ENCODE results near the gene PAMR1. TPM values are rescaled to one million over a fixed set of nuclear protein-coding genes. Genes with fewer than 3 reads are reported as not detected.
A peak's percentile ranks its signal among the peaks of the same experiment; 100 is the strongest.

The PAMR1 gene
- total and polyA plus RNA-seq, 10 of the 15 experiments (the other 5 are each of a cell fraction or from before 2014, with no cell fraction given): 0.04 TPM; not detected in 9

- no peaks in the 10 kb centered on the region for H3K9me3 ChIP-seq (replicated peaks; ENCODE audit: control insufficient read depth, insufficient read depth, low read length)
- 0% methylated on average over 4 of the region's 4 CpGs for WGBS (ENCODE audit: insufficient coverage, insufficient replicate concordance, low lambda C conversion rate, missing lambda C conversion rate)
- TF ChIP-seq ATF3 (IDR thresholded peaks at IDR 0.05; ENCODE audit: borderline replicate concordance, extremely low read depth, low read depth, low read length): no peak
- no peak for TF ChIP-seq ATF7 (IDR thresholded peaks at IDR 0.05; ENCODE audit: low read depth)
- no peak for TF ChIP-seq NFIC (IDR thresholded peaks at IDR 0.05; ENCODE audit: low read depth, low read length)
- no peak for TF ChIP-seq NFYB (IDR thresholded peaks at IDR 0.05; ENCODE audit: insufficient read depth, low read depth, low read length)
- peak; percentile 55; the same call in 1 of the 2 replicates for TF ChIP-seq SPI1 (IDR thresholded peaks at IDR 0.05; ENCODE audit: borderline replicate concordance, insufficient read depth, low read depth, low read length)
- no peak overlapping the region for H2AFZ ChIP-seq (ENCODE audit: control insufficient read depth, low read depth, low read length)
- DNase-seq (ENCODE audit: low read depth, low spot score) (no peak), ATAC-seq (0 out of 3 replicates have a peak, but pooled peaks have one; percentile 21), FAIRE-seq (no peak)
- H3K4me2 ChIP-seq (ENCODE audit: control insufficient read depth, insufficient read depth): no peak overlapping the region
- no peak overlapping the region for H3K4me3 ChIP-seq
- in situ Hi-C loops (cut with MboI): no loop called here
- H3K9ac ChIP-seq (ENCODE audit: control insufficient read depth, insufficient read depth, low read length): no peak overlapping the region
- RAD21 ChIA-PET (ENCODE audit: unreplicated experiment): no interaction called here
- H3K4me1 ChIP-seq (ENCODE audit: control insufficient read depth, insufficient read depth, low read length): no peaks in the 10 kb centered on the region
- CTCF ChIA-PET: no interaction called here
- H3K36me3 ChIP-seq (ENCODE audit: control insufficient read depth in 2 of 2, insufficient read depth in 2 of 2, low read length in 1 of 2): no peaks in the 10 kb centered on the region
- H3K27ac ChIP-seq (ENCODE audit: control insufficient read depth, insufficient read depth): no peak overlapping the region
- H3K79me2 ChIP-seq (ENCODE audit: control insufficient read depth, insufficient read depth, low read length): no peaks in the 10 kb centered on the region
- BruUV-seq (replicated peaks): no TSS peak
- intact Hi-C loops (cut with micrococcal nuclease; ENCODE audit: unreplicated experiment): no loop called here
- no peaks in the 10 kb centered on the region for H4K20me1 ChIP-seq (ENCODE audit: control insufficient read depth, insufficient read depth)
- POLR2A ChIA-PET: no interaction called here
- SMC1A ChIA-PET (ENCODE audit: uncharacterized antibody, unreplicated experiment): interaction anchor here (1.5 kb wide), 1 partner anchor 9 kb away, joined by 3 read pairs; no protein-coding TSS in a partner anchor
- no peaks in the 10 kb centered on the region; a peak in 2 of 4 replicates for H3K27me3 ChIP-seq (replicated peaks in 1 of 2; ENCODE audit: control insufficient read depth in 2 of 2, insufficient read depth in 2 of 2, low read length in 1 of 2)
These were observed 38.8 kb upstream of the PAMR1 start for GRCh38 chr11:35564245-35564595.

GRCh38 chr11:35563484-35564244 is 38.2 kb upstream of the PAMR1 start:
- DNase-seq (ENCODE audit: low read depth, low spot score) (no peak), FAIRE-seq (no peak), ATAC-seq (no peak)
- no peak overlapping the region for H3K4me3 ChIP-seq
- ChIA-PET CTCF (no interaction called here), RAD21 (ENCODE audit: unreplicated experiment) (no interaction called here), SMC1A (ENCODE audit: uncharacterized antibody, unreplicated experiment) (interaction anchor here (1.5 kb wide), 1 partner anchor 8 kb away, joined by 3 read pairs; no protein-coding TSS in a partner anchor), POLR2A (no interaction called here)
- no peak overlapping the region for H3K27ac ChIP-seq (ENCODE audit: control insufficient read depth, insufficient read depth)
- H3K79me2 ChIP-seq (ENCODE audit: control insufficient read depth, insufficient read depth, low read length): no peaks in the 10 kb centered on the region
- BruUV-seq (replicated peaks): no TSS peak
- H3K4me1 ChIP-seq (ENCODE audit: control insufficient read depth, insufficient read depth, low read length): no peaks in the 10 kb centered on the region
- H2AFZ ChIP-seq (ENCODE audit: control insufficient read depth, low read depth, low read length): no peak overlapping the region
- H3K4me2 ChIP-seq (ENCODE audit: control insufficient read depth, insufficient read depth): no peak overlapping the region
- H3K36me3 ChIP-seq (ENCODE audit: control insufficient read depth in 2 of 2, insufficient read depth in 2 of 2, low read length in 1 of 2): no peaks in the 10 kb centered on the region
- H3K9me3 ChIP-seq (replicated peaks; ENCODE audit: control insufficient read depth, insufficient read depth, low read length): no peaks in the 10 kb centered on the region
- no peak overlapping the region for H3K9ac ChIP-seq (ENCODE audit: control insufficient read depth, insufficient read depth, low read length)
- WGBS (ENCODE audit: insufficient coverage, insufficient replicate concordance, low lambda C conversion rate, missing lambda C conversion rate): 15% methylated on average over 6 of the region's 6 CpGs
- in situ Hi-C loops (cut with MboI) (no loop called here), intact Hi-C loops (cut with micrococcal nuclease; ENCODE audit: unreplicated experiment) (no loop called here)
- no peaks in the 10 kb centered on the region for H4K20me1 ChIP-seq (ENCODE audit: control insufficient read depth, insufficient read depth)
- no peak for TF ChIP-seq TARDBP (IDR thresholded peaks at IDR 0.05; ENCODE audit: borderline replicate concordance)
- TF ChIP-seq RCOR1 (conservative IDR thresholded peaks at IDR 0.05; ENCODE audit: low read depth, low read length): no peak
- TF ChIP-seq CBFB (IDR thresholded peaks at IDR 0.05; ENCODE audit: low read depth): no peak
- H3K27me3 ChIP-seq (replicated peaks in 1 of 2; ENCODE audit: control insufficient read depth in 2 of 2, insufficient read depth in 2 of 2, low read length in 1 of 2): no peaks in the 10 kb centered on the region; a peak in 2 of 4 replicates
